ENCODE results near the gene LMX1A. TPM values are rescaled to one million over a fixed set of nuclear protein-coding genes. Genes with fewer than 3 reads are reported as not detected.

The LMX1A gene
- total RNA-seq, 6 donors from 2014 or later, result 0.33 to 0.67 TPM; not detected in 4

- Histone ChIP-seq H3K4me3 (no peak overlapping the region), H3K27ac (no peak overlapping the region), H3K9me3 (no peaks in the 10 kb centered on the region), H3K36me3 (no peaks in the 10 kb centered on the region), H3K4me1 (no peaks in the 10 kb centered on the region), H3K27me3 (no peaks in the 10 kb centered on the region)
- DNase-seq (no peak), ATAC-seq (ENCODE audit: low FRiP score in 2 of 2) (no peak)
- 67 to 93% methylated on average over 3 of the region's 3 CpGs for WGBS, 2 donors
- TF ChIP-seq POLR2A (IDR thresholded peaks at IDR 0.05) (no peak), POLR2AphosphoS5 (IDR thresholded peaks at IDR 0.05) (no peak), CTCF (IDR thresholded peaks at IDR 0.05) (no peak), EP300 (IDR thresholded peaks at IDR 0.05) (no peak)
These were observed 67.0 kb downstream of the LMX1A start for GRCh38 chr1:165289556-165289955.

- H3K4me1 ChIP-seq, result no peaks in the 10 kb centered on the region
- TF ChIP-seq CTCF (IDR thresholded peaks at IDR 0.05) (no peak), POLR2AphosphoS5 (IDR thresholded peaks at IDR 0.05) (no peak), POLR2A (IDR thresholded peaks at IDR 0.05) (no peak), EP300 (IDR thresholded peaks at IDR 0.05) (no peak)
These were observed 68.0 kb downstream of the LMX1A start for GRCh38 chr1:165288350-165289120.

DNA sequence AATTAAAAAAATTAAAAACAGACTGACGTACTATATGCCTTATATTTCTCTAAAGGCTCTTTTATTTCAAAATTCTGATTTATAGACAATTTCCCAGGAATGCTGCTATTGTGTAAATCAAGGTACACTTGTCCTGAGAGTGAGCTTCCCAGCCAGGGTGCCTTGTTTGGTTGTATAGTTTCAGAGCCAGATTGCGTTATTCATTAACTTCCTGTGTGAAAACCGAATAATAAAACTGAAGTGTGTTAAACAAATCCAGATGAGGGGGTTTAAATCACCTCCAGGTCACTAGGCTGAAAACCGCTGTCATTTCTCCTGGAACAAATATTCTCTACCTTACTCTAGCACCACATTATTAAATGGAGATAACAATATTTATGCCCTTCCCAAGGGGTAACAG is 68.7 kb downstream of the LMX1A start:
- ATAC-seq (ENCODE audit: low FRiP score in 2 of 2) (no peak), DNase-seq (no peak)
- Histone ChIP-seq H3K9me3 (no peaks in the 10 kb centered on the region), H3K4me1 (no peaks in the 10 kb centered on the region), H3K27me3 (no peaks in the 10 kb centered on the region), H3K27ac (no peak overlapping the region), H3K36me3 (no peaks in the 10 kb centered on the region), H3K4me3 (no peak overlapping the region)
- TF ChIP-seq CTCF (IDR thresholded peaks at IDR 0.05), result no peak
- no peak for TF ChIP-seq POLR2AphosphoS5 (IDR thresholded peaks at IDR 0.05)
- TF ChIP-seq EP300 (IDR thresholded peaks at IDR 0.05), result no peak
- no peak for TF ChIP-seq POLR2A (IDR thresholded peaks at IDR 0.05)
- WGBS, 2 donors, result 59 to 61% methylated on average over 4 of the region's 4 CpGs

More at GRCh38 chr1:165288350-165289120, 68.0 kb downstream of the LMX1A start:
- no peak overlapping the region for H3K4me3 ChIP-seq
- H3K36me3 ChIP-seq, result no peaks in the 10 kb centered on the region
- no peak for ATAC-seq (ENCODE audit: low FRiP score in 2 of 2)
- 53 to 56% methylated on average over 14 to 15 of the region's 15 CpGs for WGBS, 2 donors
- H3K9me3 ChIP-seq, result no peaks in the 10 kb centered on the region
- DNase-seq, result peak in 1 of 2 donors; percentile 25
- no peaks in the 10 kb centered on the region for H3K27me3 ChIP-seq
- H3K27ac ChIP-seq, result no peak overlapping the region

DNA sequence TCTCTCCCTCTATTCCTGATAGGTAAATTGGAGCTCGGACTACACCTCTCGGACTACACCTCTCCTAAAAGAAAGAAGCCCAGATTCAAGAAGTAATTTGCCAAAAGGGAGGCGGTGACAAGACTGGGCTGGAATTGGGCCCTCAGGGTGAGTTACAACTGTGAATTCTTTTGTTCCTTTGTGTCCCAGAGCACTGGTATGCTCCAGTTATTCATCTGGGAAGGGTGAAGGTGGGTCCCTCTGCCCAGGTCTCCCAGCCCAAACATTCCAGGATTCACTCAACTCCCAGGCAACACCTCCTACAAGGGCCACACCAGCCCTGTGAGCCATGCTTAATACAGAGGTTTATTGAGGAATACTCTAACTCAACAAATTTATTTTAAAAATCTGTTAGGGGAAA is 69.2 kb downstream of the LMX1A start:
- whole genome bisulfite sequencing, 2 donors, result 81 to 87% methylated on average over 3 of the region's 3 CpGs
- ATAC-seq (ENCODE audit: low FRiP score in 2 of 2), result no peak

More for the DNA sequence above, 69.2 kb downstream of the LMX1A start:
- Histone ChIP-seq H3K27me3 (no peaks in the 10 kb centered on the region), H3K36me3 (no peaks in the 10 kb centered on the region), H3K4me3 (no peak overlapping the region), H3K27ac (no peak overlapping the region), H3K9me3 (no peaks in the 10 kb centered on the region), H3K4me1 (no peaks in the 10 kb centered on the region)
- DNase-seq, result no peak
- no peak for TF ChIP-seq POLR2AphosphoS5 (IDR thresholded peaks at IDR 0.05)
- TF ChIP-seq POLR2A (IDR thresholded peaks at IDR 0.05), result no peak
- TF ChIP-seq CTCF (IDR thresholded peaks at IDR 0.05), result no peak
- no peak for TF ChIP-seq EP300 (IDR thresholded peaks at IDR 0.05)

Measured in upper lobe of left lung (tissue), 6 donors.